Right lobe of liver (tissue), 6 donors: Measurements from ENCODE around the gene MCUB. TPM values are rescaled to one million over a fixed set of nuclear protein-coding genes. Genes with fewer than 3 reads are reported as not detected.
"Not testable (repeated sequence)": the region's sequence is repeated elsewhere in the genome, so short reads cannot be mapped to it uniquely, and the experiment has no call there.

ENCODE experiments used
- ATAC-seq, 4 donors: fragments of 200-7000 bp; cut with Tn5 transposase; one replicate each; pipeline ENCODE4 v1.9.1; 2020; ENCODE audit warnings: mild to moderate bottlenecking in 4 of 4, moderate library complexity in 4 of 4
- DNase-seq, 3 donors: peaks; one replicate each; pipeline ENCODE4 v3.0.0-alpha.2; 2020
- H3K27ac ChIP-seq, 3 donors: fragments of 200-600 bp; one replicate each; pipeline ENCODE4 v1.8.0; 2022
- H3K27me3 ChIP-seq, 2 donors: fragments of 200-600 bp; one replicate each; pipeline ENCODE4 v1.8.0; 2022
- H3K36me3 ChIP-seq, 4 donors: fragments of 200-600 bp; sonication (generic) in 1 of 4; one replicate each; pipeline versions ENCODE4 v1.5.1 to v1.8.0; 2017 to 2022; ENCODE audit warnings: control low read depth in 1 of 4
- H3K4me1 ChIP-seq, 4 donors: fragments of 200-600 bp; sonication (generic) in 1 of 4; one replicate each; pipeline versions ENCODE4 v1.5.1 to v1.8.0; 2017 to 2022; ENCODE audit warnings: control low read depth in 1 of 4
- H3K4me3 ChIP-seq, 3 donors: fragments of 200-600 bp; one replicate each; pipeline ENCODE4 v1.8.0; 2022
- H3K9me3 ChIP-seq, 4 donors: fragments of 200-600 bp; sonication (generic) in 1 of 4; one replicate each; pipeline versions ENCODE4 v1.5.1 to v1.8.0; 2017 to 2022; ENCODE audit warnings: control low read depth in 1 of 4
- CTCF ChIP-seq, 4 donors: fragments of 200-600 bp in 3 of 4; fragments of 450-650 bp in 1 of 4; IDR thresholded peaks; one replicate each; pipeline versions ENCODE4 v1.5.1 to v1.8.0; 2016 to 2022; ENCODE audit warnings: antibody characterized with exemption in 4 of 4, mild to moderate bottlenecking in 2 of 4
- POLR2A ChIP-seq: fragments of 450-650 bp; IDR thresholded peaks from one replicate; pipeline ENCODE4 v1.6.1; 2017; ENCODE audit warnings: antibody characterized with exemption, mild to moderate bottlenecking
- WGBS: methylation state at CpG from one replicate; pipeline ENCODE4 v1.1.6; 2018; ENCODE audit warnings: low coverage, low lambda C conversion rate; ENCODE audit not compliant: insufficient coverage; ENCODE audit errors: missing lambda C conversion rate; 5-methylcytosine and 5-hydroxymethylcytosine counted together
- intact Hi-C, 2 donors: fragments of 100-400 bp; cut with DNase I; formaldehyde crosslinking; loops; one replicate each; pipeline versions ENCODE4 v1.11.2 to v1.14.1; 2022
- total RNA-seq, 6 experiments: library from RNA; depleted of rRNA in 2 of 6; stranded (reverse); fragments of >200 nt in 2 of 6; fragmentation: NEBNext Ultra II Directional in 3 of 6; extraction: Animal tissue kit (Norgen Biotek cat#: 25700) in 3 of 6; gene quantifications; one replicate each; pipeline versions ENCODE4 v1.1.0 to v1.2.4, GENCODE V29; 2016 to 2023
- donor health status: DM: no; HTN: yes; CAD: no.
- donor health status: DM: no; HTN: no; CAD: no.
- donor health status: DM: no; HTN: no; CAD: no.
- donor health status: DM: no; HTN: yes; CAD: no.
- donor health status: DM: no; HTN: yes; CAD: no.

Gene MCUB
- total RNA-seq, 6 experiments from 2014 or later, result 0.66 to 2.7 (median 1.3) TPM

DNA sequence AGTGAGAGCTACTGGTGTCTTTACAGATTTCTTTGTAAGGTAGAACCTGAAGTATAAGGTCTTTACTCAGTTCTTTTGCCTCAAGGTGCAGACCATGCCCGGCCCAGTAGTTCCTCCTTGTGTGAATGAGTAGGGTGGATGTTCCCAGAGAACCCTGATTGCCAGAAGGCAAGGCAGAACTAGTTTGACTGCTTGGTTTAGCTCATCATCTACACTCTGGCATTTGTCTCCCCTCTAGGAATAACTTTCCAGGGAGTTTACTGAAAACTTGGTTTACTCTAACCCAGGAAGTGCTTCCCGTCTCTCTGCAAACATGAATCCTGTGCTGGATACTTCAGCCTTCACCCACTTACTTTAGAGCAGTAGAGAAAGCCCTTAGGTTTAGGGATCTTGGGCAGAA lies 29.1 kb downstream of the MCUB start:
- WGBS, result 20% methylated on average over 1 of the region's 2 CpGs

DNA sequence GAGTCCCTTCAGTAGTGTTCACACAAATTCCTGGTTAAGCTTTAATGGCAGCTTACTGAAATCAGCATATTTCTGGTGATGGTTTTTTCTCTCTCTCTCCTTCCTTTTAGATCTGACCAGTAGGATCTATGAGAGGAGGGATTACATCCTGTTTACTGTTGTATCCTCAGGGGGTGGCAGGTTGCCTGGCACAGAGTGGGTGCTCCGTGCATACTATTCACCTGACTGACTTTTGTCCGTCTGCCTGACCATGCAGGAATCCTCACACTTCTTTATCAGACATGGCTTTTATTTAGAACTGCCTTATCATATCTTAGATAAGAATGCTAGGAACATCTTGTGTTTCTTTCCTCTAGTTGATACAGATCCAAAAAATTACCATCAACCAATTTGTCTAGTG lies 29.6 kb downstream of the MCUB start:
- no peak overlapping the region for H3K27ac ChIP-seq
- no peak overlapping the region for H3K4me3 ChIP-seq
- 100% methylated on average over 1 of the region's 2 CpGs for WGBS
- H3K36me3 ChIP-seq, result no peaks in the 10 kb centered on the region
- H3K9me3 ChIP-seq, result no peaks in the 10 kb centered on the region
- intact Hi-C loops, result no loop called here
- H3K27me3 ChIP-seq, result no peaks in the 10 kb centered on the region
- TF ChIP-seq CTCF (IDR thresholded peaks at IDR 0.05) (no peak), POLR2A (no peak)
- ATAC-seq, result no peak
- no peaks in the 10 kb centered on the region for H3K4me1 ChIP-seq
- no peak for DNase-seq

More for the DNA sequence above, 29.1 kb downstream of the MCUB start:
- no peak overlapping the region for H3K4me3 ChIP-seq
- no peaks in the 10 kb centered on the region for H3K27me3 ChIP-seq
- intact Hi-C loops, result no loop called here
- H3K36me3 ChIP-seq, result no peaks in the 10 kb centered on the region
- H3K27ac ChIP-seq, result no peak overlapping the region
- ATAC-seq (no peak), DNase-seq (no peak)
- H3K4me1 ChIP-seq, result no peaks in the 10 kb centered on the region
- H3K9me3 ChIP-seq, result no peaks in the 10 kb centered on the region
- no peak for TF ChIP-seq CTCF (IDR thresholded peaks at IDR 0.05)
- no peak for TF ChIP-seq POLR2A

DNA sequence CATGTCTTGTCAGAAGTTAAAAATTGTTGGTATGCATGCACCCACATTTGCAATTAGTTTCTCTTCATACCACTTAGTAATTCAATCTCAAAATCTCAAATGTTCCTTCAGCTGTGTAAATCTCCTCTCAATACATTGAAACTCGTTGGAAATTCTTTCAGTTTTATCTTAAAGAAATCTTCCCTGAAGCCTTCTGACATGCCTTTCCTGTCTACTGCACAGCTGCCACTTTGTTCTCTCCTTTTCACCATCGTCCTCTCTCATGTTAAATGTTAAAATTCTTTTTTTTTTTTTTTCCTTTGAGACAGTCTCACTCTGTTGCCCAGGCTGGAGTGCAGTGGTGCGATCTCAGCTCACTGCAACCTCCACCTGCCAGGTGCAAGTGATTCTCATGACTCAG lies 30.9 kb downstream of the MCUB start:
- Histone ChIP-seq H3K4me3 (no peak overlapping the region), H3K27ac (no peak overlapping the region), H3K27me3 (no peaks in the 10 kb centered on the region), H3K9me3 (no peaks in the 10 kb centered on the region), H3K36me3 (no peaks in the 10 kb centered on the region), H3K4me1 (no peaks in the 10 kb centered on the region)
- intact Hi-C loops, result no loop called here
- 63% methylated on average over 3 of the region's 3 CpGs for WGBS
- ATAC-seq, result no peak
- DNase-seq, result no peak
- TF ChIP-seq POLR2A, result no peak
- no peak for TF ChIP-seq CTCF (IDR thresholded peaks at IDR 0.05)

- Histone ChIP-seq H3K4me3 (no peak overlapping the region), H3K27me3 (no peaks in the 10 kb centered on the region), H3K36me3 (no peaks in the 10 kb centered on the region), H3K27ac (no peak overlapping the region), H3K4me1 (no peaks in the 10 kb centered on the region), H3K9me3 (no peaks in the 10 kb centered on the region)
- DNase-seq (no peak), ATAC-seq (no peak)
- intact Hi-C loops, result no loop called here
- TF ChIP-seq POLR2A (no peak), CTCF (IDR thresholded peaks at IDR 0.05) (no peak)
- 89% methylated on average over 1 of the region's 1 CpG for WGBS
Measured at GRCh38 chr4:109592367-109592766, 32.3 kb downstream of the MCUB start.

GRCh38 chr4:109595123-109595522 lies 35.1 kb downstream of the MCUB start:
- H3K9me3 ChIP-seq, ATAC-seq, DNase-seq, intact Hi-C loops, H3K4me3 ChIP-seq, H3K27ac ChIP-seq, H3K4me1 ChIP-seq, H3K36me3 ChIP-seq, H3K27me3 ChIP-seq: not testable (repeated sequence)
- WGBS, result 65% methylated on average over 3 of the region's 3 CpGs

DNA sequence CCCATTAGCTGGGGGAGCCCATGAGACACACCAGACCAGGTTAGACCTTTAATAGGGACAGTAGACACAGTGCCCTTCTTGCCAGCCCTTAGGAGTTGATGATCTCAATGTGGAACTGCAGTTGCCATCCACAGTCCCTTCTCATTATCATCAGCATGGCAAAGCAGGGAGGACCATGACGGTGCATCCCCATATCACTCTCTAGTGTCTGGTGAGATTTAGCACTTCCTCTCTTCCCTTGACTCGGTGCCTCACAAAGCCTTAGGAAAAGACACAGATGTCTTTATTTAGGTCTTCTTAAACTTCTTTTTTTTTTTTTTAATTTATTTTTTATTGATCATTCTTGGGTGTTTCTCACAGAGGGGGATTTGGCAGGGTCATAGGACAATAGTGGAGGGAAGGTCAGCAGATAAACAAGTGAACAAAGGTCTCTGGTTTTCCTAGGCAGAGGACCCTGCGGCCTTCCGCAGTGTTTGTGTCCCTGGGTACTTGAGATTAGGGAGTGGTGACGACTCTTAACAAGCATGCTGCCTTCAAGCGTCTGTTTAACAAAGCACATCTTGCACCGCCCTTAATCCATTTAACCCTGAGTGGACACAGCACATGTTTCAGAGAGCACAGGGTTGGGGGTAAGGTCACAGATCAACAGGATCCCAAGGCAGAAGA lies 36.5 kb downstream of the MCUB start:
- H3K27ac ChIP-seq, intact Hi-C loops, H3K36me3 ChIP-seq, H3K4me1 ChIP-seq, H3K4me3 ChIP-seq, ATAC-seq, DNase-seq, H3K9me3 ChIP-seq, H3K27me3 ChIP-seq: not testable (repeated sequence)
- WGBS, result 100% methylated on average over 1 of the region's 7 CpGs
